SKM-1 treated with dmso at 0.1 percent for 144 hours (cell line): ENCODE results near the gene DNAJB5.
"Not testable (repeated sequence)": the region's sequence is repeated elsewhere in the genome, so short reads cannot be mapped to it uniquely, and the experiment has no call there.

Experiments used
- DNase-seq: peaks from one replicate; lab custom pipeline; 2025; ENCODE audit not compliant: unreplicated experiment; lab: John Stamatoyannopoulos, UW

The DNAJB5 gene

GRCh38 chr9:34989003-34989945, at the start of gene DNAJB5:
DNAJB5 (plus strand) TSS chr9:34989745; CDS start chr9:34990631, 886 bp downstream.
- peak; percentile 98 for DNase-seq

- not testable (repeated sequence) for DNase-seq
Measured at GRCh38 chr9:34939989-34940388, 49.6 kb upstream of the DNAJB5 start.

DNA sequence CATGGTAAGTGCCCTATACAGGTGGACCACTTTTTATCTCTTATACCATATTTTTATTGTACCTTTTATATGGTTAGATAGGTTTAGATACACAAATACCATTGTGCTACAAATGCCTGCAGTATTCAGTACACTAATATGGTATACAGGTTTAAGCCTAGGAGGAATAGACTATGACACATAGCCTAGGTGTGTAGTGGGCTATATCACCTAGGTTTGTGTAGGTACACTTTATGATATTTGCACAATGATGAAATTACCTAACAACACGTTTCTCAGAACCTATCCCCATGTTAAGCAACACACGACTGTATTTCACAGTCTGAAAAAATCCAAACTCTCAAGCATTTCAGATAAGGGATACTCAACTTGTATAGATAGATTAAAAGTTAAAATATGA, 41.1 kb upstream of the DNAJB5 start:
- no peak for DNase-seq

GRCh38 chr9:34954225-34954624, 35.3 kb upstream of the DNAJB5 start:
- DNase-seq = no peak

DNA sequence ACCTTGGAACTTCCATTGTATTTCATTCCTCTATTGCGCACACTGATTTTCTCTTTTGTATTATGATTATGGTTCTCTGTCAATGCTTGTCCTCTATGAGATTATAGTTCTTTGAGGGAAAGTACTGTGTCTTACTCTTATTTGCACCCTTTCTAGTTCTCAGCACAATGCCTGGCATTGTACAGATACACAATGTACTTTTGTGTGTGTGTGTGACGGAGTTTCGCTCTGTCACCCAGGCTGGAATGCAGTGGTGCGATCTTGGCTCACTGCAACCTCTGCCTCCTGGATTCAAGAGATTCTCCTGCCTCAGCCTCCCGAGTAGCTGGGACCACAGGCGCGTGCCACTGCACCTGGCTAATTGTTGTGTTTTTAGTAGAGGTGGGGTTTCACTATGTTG, 33.5 kb upstream of the DNAJB5 start:
- not testable (repeated sequence) for DNase-seq

GRCh38 chr9:34956648-34957047, 32.9 kb upstream of the DNAJB5 start:
- DNase-seq = no peak

- no peak for DNase-seq
Measured at GRCh38 chr9:34957492-34958410, 31.8 kb upstream of the DNAJB5 start, which contains the start of gene PHF24. PHF24 (plus strand) TSS chr9:34958285; CDS start chr9:34971299, 13,014 bp downstream.

GRCh38 chr9:34958411-34958982, 31.0 kb upstream of the DNAJB5 start:
- DNase-seq = no peak

DNA sequence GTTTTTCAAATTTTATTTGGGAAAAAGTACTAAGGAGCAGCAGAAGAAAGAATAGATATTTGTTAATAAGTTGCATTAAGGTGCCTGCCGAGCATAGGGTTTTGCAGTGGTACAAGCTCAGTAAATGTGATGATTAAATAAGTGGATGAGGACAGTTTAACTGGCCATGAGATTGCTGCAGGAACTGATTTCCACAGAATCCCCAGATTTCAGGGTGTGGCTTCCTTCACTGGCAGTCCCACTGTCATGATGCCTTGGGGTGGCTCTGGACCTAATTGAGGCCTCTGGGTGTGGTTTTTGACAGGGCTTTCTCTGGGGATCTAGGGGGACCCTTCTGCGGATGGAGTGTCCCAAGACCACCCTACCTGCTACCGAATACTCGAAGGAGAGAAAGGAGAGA, 30.1 kb upstream of the DNAJB5 start:
- no peak for DNase-seq

GRCh38 chr9:34961574-34962490, 27.7 kb upstream of the DNAJB5 start:
- no peak for DNase-seq

DNA sequence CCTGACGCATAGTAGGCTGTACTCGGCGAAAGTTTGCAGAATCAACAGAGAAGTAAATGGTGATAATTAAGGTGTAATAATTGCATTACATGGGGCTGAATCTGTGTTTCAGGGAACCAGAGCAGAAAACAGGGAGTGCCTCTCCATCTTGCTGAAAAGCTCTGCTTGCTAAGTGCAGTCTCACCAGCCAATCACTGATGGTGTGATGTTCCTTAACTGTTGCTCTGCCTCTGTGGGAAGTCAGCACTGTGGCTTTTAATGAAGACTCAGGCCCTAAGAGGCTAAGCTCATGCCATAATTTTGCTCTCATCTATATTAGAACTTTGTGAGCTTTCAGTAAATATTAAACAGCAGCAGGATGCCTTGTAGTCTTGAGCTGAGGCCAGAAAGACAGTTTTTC, 27.0 kb upstream of the DNAJB5 start:
- no peak for DNase-seq

- DNase-seq = no peak
Measured at GRCh38 chr9:34963552-34963951, 26.0 kb upstream of the DNAJB5 start.

GRCh38 chr9:34964458-34964857, 25.1 kb upstream of the DNAJB5 start:
- DNase-seq = no peak

- no peak for DNase-seq
Measured at GRCh38 chr9:34971146-34971811, 18.3 kb upstream of the DNAJB5 start.

DNA sequence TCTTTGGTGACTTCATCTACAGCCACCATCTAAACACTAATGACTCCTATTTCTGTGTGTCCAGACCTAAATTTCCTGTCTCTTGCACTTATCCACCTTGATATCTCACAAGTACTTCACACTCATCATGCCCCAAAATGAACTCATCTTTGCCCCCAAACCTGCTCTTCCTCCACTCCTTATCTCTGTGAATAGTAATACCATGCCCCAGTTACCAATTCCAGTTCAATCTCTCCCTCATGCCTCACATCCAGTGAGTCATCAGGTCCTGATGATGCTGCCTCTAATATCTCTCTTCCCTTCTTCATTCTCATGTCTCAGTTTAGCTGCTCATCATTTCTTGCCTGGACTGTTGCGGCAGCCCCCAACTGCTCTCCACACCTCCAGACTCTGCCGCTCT, 14.9 kb upstream of the DNAJB5 start:
- DNase-seq = no peak

DNA sequence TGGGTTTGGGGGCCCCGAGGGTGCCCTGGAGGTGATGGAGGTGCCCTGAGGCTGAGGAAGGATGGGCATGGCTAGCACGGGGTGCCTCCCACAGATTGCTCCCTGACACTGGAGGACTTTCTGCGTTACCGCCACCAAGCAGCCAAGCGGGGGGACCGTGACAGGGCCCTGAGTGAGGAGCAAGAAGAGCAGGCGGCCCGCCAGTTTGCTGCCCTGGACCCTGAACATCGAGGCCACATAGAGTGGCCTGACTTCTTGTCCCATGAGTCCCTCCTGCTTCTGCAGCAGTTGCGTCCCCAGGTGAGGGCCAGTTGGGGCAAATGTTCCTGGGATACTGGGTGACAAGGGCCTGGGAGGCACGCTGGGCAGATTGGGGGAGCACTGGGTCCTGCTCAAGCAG, 13.1 kb upstream of the DNAJB5 start:
- no peak for DNase-seq

GRCh38 chr9:34976992-34977391, 12.6 kb upstream of the DNAJB5 start:
- DNase-seq = no peak

- no peak for DNase-seq
Measured at GRCh38 chr9:34980181-34980761, 9.3 kb upstream of the DNAJB5 start.

- peak; percentile 76 for DNase-seq
Measured at GRCh38 chr9:34982361-34982760, 7.2 kb upstream of the DNAJB5 start.
